ENCODE measurements around the gene RAB8A.

The RAB8A gene

GRCh38 chr19:16111160-16111908 lies at the start of gene RAB8A:
Gene RAB8A (plus strand): TSS chr19:16111889. CDS start chr19:16111902, 13 bp downstream.
- DNase-seq, result peak; percentile 96 to 100 (median 99)

GRCh38 chr19:16061943-16062342 lies 49.7 kb upstream of the RAB8A start:
- no peak for DNase-seq

GRCh38 chr19:16062789-16063188 lies 48.9 kb upstream of the RAB8A start:
- peak in 1 of 14 donors; percentile 17 for DNase-seq

- no peak for DNase-seq
Measured at GRCh38 chr19:16064209-16064889, 47.3 kb upstream of the RAB8A start.

- DNase-seq, result no peak
Measured at GRCh38 chr19:16066611-16067104, 45.0 kb upstream of the RAB8A start.

GRCh38 chr19:16067205-16067938 lies 44.3 kb upstream of the RAB8A start:
- peak in 9 of 14 donors; percentile 21 to 82 (median 40) for DNase-seq

- DNase-seq, result no peak
Measured at GRCh38 chr19:16068696-16069259, 42.9 kb upstream of the RAB8A start.

GRCh38 chr19:16069813-16070365 lies 41.8 kb upstream of the RAB8A start:
- DNase-seq, result peak in 1 of 14 donors; percentile 74

GRCh38 chr19:16070366-16070990 lies 41.2 kb upstream of the RAB8A start:
- DNase-seq, result peak in 1 of 14 donors; percentile 89

- DNase-seq, result peak in 1 of 14 donors; percentile 25
Measured at GRCh38 chr19:16071072-16071691, 40.5 kb upstream of the RAB8A start.

GRCh38 chr19:16073481-16073880 lies 38.2 kb upstream of the RAB8A start:
- no peak for DNase-seq

GRCh38 chr19:16073988-16074387 lies 37.7 kb upstream of the RAB8A start:
- DNase-seq, result no peak

GRCh38 chr19:16074488-16075365 lies 37.0 kb upstream of the RAB8A start:
- no peak for DNase-seq

GRCh38 chr19:16075430-16076153 lies 36.1 kb upstream of the RAB8A start:
- no peak for DNase-seq

- peak in 13 of 14 donors; percentile 23 to 80 (median 67) for DNase-seq
Measured at GRCh38 chr19:16076154-16076957, 35.3 kb upstream of the RAB8A start, which contains the start of gene TPM4. Gene TPM4 (plus strand): TSS chr19:16076495. CDS start chr19:16076566, 71 bp downstream.

GRCh38 chr19:16076958-16077611 lies 34.6 kb upstream of the RAB8A start:
- DNase-seq, result peak in 10 of 14 donors; percentile 20 to 71 (median 52)

GRCh38 chr19:16077984-16078758 lies 33.5 kb upstream of the RAB8A start:
- DNase-seq, result peak in 5 of 14 donors; percentile 36 to 52 (median 43)
